ENCODE measurements around the gene SYNE2.
"Not testable (repeated sequence)": the region's sequence is repeated elsewhere in the genome, so short reads cannot be mapped to it uniquely, and the experiment has no call there.

GRCh38 chr14:64037869-64038745 is 185.3 kb downstream of the SYNE2 start:
- TF ChIP-seq CTCF (IDR thresholded peaks at IDR 0.05); E2F5 (CRISPR knock-in tag; IDR thresholded peaks at IDR 0.05); NFYB (CRISPR knock-in tag; conservative IDR thresholded peaks at IDR 0.05; ENCODE audit: low read depth); HMGXB4 (CRISPR knock-in tag; IDR thresholded peaks at IDR 0.05); ZNF232 (CRISPR knock-in tag; IDR thresholded peaks at IDR 0.05); ZNF263 (CRISPR knock-in tag; IDR thresholded peaks at IDR 0.05; ENCODE audit: low read depth); MYBL2 (CRISPR knock-in tag; IDR thresholded peaks at IDR 0.05); ZNF416 (CRISPR knock-in tag; IDR thresholded peaks at IDR 0.05); IRF2 (CRISPR knock-in tag; IDR thresholded peaks at IDR 0.05; ENCODE audit: borderline replicate concordance, low read depth); SMAD4 (CRISPR knock-in tag; IDR thresholded peaks at IDR 0.05); USF1 (CRISPR knock-in tag; IDR thresholded peaks at IDR 0.05); MAX (CRISPR knock-in tag; IDR thresholded peaks at IDR 0.05); PREB (CRISPR knock-in tag; IDR thresholded peaks at IDR 0.05; ENCODE audit: borderline replicate concordance): not testable (repeated sequence)
